Measurements from ENCODE around the gene MACROD2. TPM values are rescaled to one million over a fixed set of nuclear protein-coding genes. Genes with fewer than 3 reads are reported as not detected.

Gene MACROD2
- total RNA-seq, 1 donor from 2014 or later = 2.4 TPM

GRCh38 chr20:16000112-16000511 lies 2004.8 kb downstream of the MACROD2 start:
- peaks cover 7% of the 10 kb centered on the region for H3K9me3 Mint-ChIP-seq (ENCODE audit: unreplicated experiment)
- no peak overlapping the region for H3K27ac ChIP-seq (ENCODE audit: low read depth, low read length)

GRCh38 chr20:16001286-16001685 lies 2006.0 kb downstream of the MACROD2 start:
- no peaks in the 10 kb centered on the region for H4K20me1 ChIP-seq (ENCODE audit: insufficient read depth, low read length)
- no peak for DNase-seq (ENCODE audit: low read depth)
- no peak overlapping the region for H3K9ac ChIP-seq (ENCODE audit: low read length)
- TF ChIP-seq CTCF (IDR thresholded peaks at IDR 0.05; ENCODE audit: insufficient read depth, low read depth, low read length) = no peak
- TF ChIP-seq EZH2 (IDR thresholded peaks at IDR 0.05; ENCODE audit: insufficient read depth, low read length) = no peak
- no peaks in the 10 kb centered on the region for H3K27me3 Mint-ChIP-seq (ENCODE audit: low read depth, unreplicated experiment)
- H3K27me3 ChIP-seq (ENCODE audit: insufficient read depth, low read length) = no peaks in the 10 kb centered on the region
- no peak overlapping the region for H2AFZ ChIP-seq (ENCODE audit: low read depth, low read length)
- no peaks in the 10 kb centered on the region for H3K79me2 ChIP-seq (ENCODE audit: insufficient read depth, low read length)
- H3K4me2 ChIP-seq (ENCODE audit: low read length) = no peak overlapping the region
- H3K36me3 Mint-ChIP-seq (ENCODE audit: low read depth, unreplicated experiment) = no peaks in the 10 kb centered on the region
- no peaks in the 10 kb centered on the region for H3K4me1 Mint-ChIP-seq (ENCODE audit: low read depth, unreplicated experiment)
- no peak overlapping the region for H3K27ac ChIP-seq (ENCODE audit: low read depth, low read length)
- H3K4me3 Mint-ChIP-seq (ENCODE audit: unreplicated experiment) = no peak overlapping the region
- no peak overlapping the region for H3K4me3 ChIP-seq (ENCODE audit: insufficient read depth, low read depth, low read length)
- H3K4me1 ChIP-seq (ENCODE audit: insufficient read depth, low read length) = no peaks in the 10 kb centered on the region
- no peaks in the 10 kb centered on the region for H3K36me3 ChIP-seq (ENCODE audit: insufficient read depth, low read length)
- no peak for FAIRE-seq
- peaks cover 7% of the 10 kb centered on the region for H3K9me3 Mint-ChIP-seq (ENCODE audit: unreplicated experiment)
- no peaks in the 10 kb centered on the region for H3K9me3 ChIP-seq (ENCODE audit: insufficient read depth, low read depth, low read length)
- no peak overlapping the region for H3K27ac Mint-ChIP-seq (ENCODE audit: unreplicated experiment)

More at GRCh38 chr20:16000112-16000511, 2004.8 kb downstream of the MACROD2 start:
- Histone ChIP-seq H3K36me3 (ENCODE audit: insufficient read depth, low read length) (no peaks in the 10 kb centered on the region), H3K9ac (ENCODE audit: low read length) (no peak overlapping the region), H3K4me2 (ENCODE audit: low read length) (no peak overlapping the region), H3K4me1 (ENCODE audit: insufficient read depth, low read length) (no peaks in the 10 kb centered on the region), H3K4me3 (ENCODE audit: insufficient read depth, low read depth, low read length) (no peak overlapping the region), H3K27me3 (ENCODE audit: insufficient read depth, low read length) (no peaks in the 10 kb centered on the region), H3K9me3 (ENCODE audit: insufficient read depth, low read depth, low read length) (no peaks in the 10 kb centered on the region), H2AFZ (ENCODE audit: low read depth, low read length) (no peak overlapping the region), H4K20me1 (ENCODE audit: insufficient read depth, low read length) (no peaks in the 10 kb centered on the region), H3K79me2 (ENCODE audit: insufficient read depth, low read length) (no peaks in the 10 kb centered on the region)
- TF ChIP-seq CTCF (IDR thresholded peaks at IDR 0.05; ENCODE audit: insufficient read depth, low read depth, low read length) (no peak), EZH2 (IDR thresholded peaks at IDR 0.05; ENCODE audit: insufficient read depth, low read length) (no peak)
- Mint-ChIP-seq H3K36me3 (ENCODE audit: low read depth, unreplicated experiment) (no peaks in the 10 kb centered on the region), H3K4me3 (ENCODE audit: unreplicated experiment) (no peak overlapping the region), H3K4me1 (ENCODE audit: low read depth, unreplicated experiment) (no peaks in the 10 kb centered on the region), H3K27ac (ENCODE audit: unreplicated experiment) (no peak overlapping the region), H3K27me3 (ENCODE audit: low read depth, unreplicated experiment) (no peaks in the 10 kb centered on the region)
- FAIRE-seq = no peak
- DNase-seq (ENCODE audit: low read depth) = no peak

GRCh38 chr20:16003310-16003709 lies 2008.0 kb downstream of the MACROD2 start:
- H3K36me3 Mint-ChIP-seq (ENCODE audit: low read depth, unreplicated experiment) = no peaks in the 10 kb centered on the region
- FAIRE-seq = no peak
- no peak overlapping the region for H3K9ac ChIP-seq (ENCODE audit: low read length)
- no peaks in the 10 kb centered on the region for H3K4me1 Mint-ChIP-seq (ENCODE audit: low read depth, unreplicated experiment)
- no peak overlapping the region for H3K4me2 ChIP-seq (ENCODE audit: low read length)
- H3K4me3 Mint-ChIP-seq (ENCODE audit: unreplicated experiment) = no peak overlapping the region
- TF ChIP-seq CTCF (IDR thresholded peaks at IDR 0.05; ENCODE audit: insufficient read depth, low read depth, low read length) (no peak), EZH2 (IDR thresholded peaks at IDR 0.05; ENCODE audit: insufficient read depth, low read length) (no peak)
- H3K27me3 Mint-ChIP-seq (ENCODE audit: low read depth, unreplicated experiment) = no peaks in the 10 kb centered on the region
- no peaks in the 10 kb centered on the region for H3K36me3 ChIP-seq (ENCODE audit: insufficient read depth, low read length)
- H3K9me3 Mint-ChIP-seq (ENCODE audit: unreplicated experiment) = no peaks in the 10 kb centered on the region
- no peak overlapping the region for H2AFZ ChIP-seq (ENCODE audit: low read depth, low read length)
- no peaks in the 10 kb centered on the region for H3K4me1 ChIP-seq (ENCODE audit: insufficient read depth, low read length)
- no peaks in the 10 kb centered on the region for H3K27me3 ChIP-seq (ENCODE audit: insufficient read depth, low read length)
- DNase-seq (ENCODE audit: low read depth) = no peak
- H3K27ac Mint-ChIP-seq (ENCODE audit: unreplicated experiment) = no peak overlapping the region
- H3K79me2 ChIP-seq (ENCODE audit: insufficient read depth, low read length) = no peaks in the 10 kb centered on the region
- no peaks in the 10 kb centered on the region for H3K9me3 ChIP-seq (ENCODE audit: insufficient read depth, low read depth, low read length)
- no peaks in the 10 kb centered on the region for H4K20me1 ChIP-seq (ENCODE audit: insufficient read depth, low read length)
- H3K4me3 ChIP-seq (ENCODE audit: insufficient read depth, low read depth, low read length) = no peak overlapping the region
- no peak overlapping the region for H3K27ac ChIP-seq (ENCODE audit: low read depth, low read length)
